SW 1271 (cell line): ENCODE measurements around the gene ACKR4.
"Not testable (repeated sequence)": the region's sequence is repeated elsewhere in the genome, so short reads cannot be mapped to it uniquely, and the experiment has no call there.

Source experiments
- DNase-seq, 2 experiments: peaks; one replicate each; lab custom pipeline; 2025; lab: John Stamatoyannopoulos, UW

The ACKR4 gene

DNA sequence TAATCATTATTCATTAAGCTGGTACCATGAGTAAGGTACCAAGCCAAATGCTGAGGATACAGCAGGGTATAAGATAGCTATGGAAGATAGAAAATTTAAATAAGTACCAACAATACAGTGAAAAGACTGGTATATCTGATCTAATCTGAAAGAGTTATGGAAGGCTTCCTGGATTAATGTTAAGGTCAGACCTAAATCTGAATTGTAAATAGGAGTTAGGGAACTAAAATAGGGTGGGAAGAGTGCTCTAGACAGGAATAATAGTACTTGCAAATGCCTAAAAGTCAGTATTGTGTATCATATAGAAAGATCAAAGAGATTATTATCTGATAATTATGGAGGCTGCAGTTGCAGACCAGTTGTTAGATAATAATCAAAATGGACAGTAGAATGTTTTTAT, 2.6 kb upstream of the ACKR4 start:
- DNase-seq = no peak

DNA sequence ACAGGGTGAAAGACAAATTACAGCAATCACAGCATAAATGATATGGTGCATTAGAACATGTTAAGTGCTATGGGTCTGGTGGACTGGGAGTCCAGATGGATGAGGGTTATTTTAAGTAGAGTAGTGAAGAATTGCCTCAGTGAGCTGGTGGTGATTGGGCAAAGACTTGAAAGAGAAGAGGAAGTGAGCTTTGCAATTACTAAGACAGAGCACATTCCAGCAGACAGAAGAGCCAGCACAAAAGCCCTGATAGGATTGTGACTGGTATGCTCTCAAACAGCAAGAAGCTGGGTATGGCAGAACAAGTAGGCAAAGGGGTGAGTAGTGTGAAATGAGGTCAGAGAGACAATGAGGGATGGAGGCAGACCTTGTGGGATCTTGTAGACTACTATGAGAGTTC, 2.1 kb upstream of the ACKR4 start:
- peak in 1 of 2 experiments; percentile 5 for DNase-seq

DNA sequence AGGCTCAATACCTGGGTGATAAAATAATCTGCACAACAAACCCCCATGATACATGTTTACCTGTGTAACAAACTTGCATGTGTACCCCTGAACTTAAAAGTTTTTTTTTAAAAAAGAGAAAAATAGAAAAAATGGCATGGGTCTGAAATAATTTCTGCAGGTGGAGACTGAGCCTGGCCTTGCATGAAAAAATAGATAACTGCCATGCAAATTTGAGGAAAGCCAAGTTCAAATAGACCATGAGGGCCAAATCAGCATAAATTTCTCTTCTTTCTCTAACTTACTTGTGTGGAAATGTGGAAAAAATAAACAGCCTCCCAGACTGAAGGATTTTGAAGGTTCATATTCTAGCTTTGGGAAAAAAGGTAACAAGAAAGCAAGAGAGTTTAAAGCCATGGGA, 744 bp upstream of the ACKR4 start:
- no peak for DNase-seq

DNA sequence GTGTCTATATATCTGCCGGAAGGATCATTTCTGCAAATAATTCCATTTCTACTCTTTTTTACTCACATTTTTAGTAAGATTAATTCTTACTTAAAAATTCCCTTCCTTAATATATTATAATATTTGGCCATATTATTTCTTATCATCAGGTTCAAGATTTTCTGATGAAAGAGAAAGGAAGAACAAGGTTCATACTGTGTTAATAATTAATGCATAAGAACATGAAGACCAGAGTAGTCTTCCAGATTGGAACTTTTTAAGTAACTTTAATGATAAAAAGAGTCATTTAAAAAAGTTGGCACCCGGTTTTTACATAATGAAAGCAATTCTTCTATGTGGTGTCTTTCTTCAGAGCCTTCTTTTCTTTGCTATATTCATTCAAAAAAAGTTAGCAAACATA, 590 bp downstream of the ACKR4 start:
- DNase-seq = no peak

DNA sequence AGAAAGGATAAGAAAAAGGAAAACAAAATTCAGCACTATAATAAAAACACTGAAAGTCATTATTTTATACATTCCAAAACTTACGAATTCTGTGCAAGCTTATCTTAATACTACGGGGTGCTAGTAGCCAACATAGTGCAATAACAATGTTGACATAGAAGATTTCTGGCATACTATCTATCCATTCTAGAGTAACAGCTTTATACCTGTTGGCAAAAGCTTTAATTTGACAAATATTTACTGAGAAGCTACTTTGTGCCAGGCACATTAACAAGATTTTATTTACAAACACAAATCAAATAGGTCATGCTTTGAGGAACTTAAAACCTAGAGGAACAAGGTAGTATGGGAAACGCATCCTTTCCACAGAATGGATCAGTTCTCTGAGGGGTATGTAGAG, 1.1 kb downstream of the ACKR4 start:
- no peak for DNase-seq

DNA sequence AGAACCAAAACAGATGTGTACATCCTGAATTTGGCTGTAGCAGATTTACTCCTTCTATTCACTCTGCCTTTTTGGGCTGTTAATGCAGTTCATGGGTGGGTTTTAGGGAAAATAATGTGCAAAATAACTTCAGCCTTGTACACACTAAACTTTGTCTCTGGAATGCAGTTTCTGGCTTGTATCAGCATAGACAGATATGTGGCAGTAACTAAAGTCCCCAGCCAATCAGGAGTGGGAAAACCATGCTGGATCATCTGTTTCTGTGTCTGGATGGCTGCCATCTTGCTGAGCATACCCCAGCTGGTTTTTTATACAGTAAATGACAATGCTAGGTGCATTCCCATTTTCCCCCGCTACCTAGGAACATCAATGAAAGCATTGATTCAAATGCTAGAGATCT, 3.5 kb downstream of the ACKR4 start:
- not testable (repeated sequence) for DNase-seq

DNA sequence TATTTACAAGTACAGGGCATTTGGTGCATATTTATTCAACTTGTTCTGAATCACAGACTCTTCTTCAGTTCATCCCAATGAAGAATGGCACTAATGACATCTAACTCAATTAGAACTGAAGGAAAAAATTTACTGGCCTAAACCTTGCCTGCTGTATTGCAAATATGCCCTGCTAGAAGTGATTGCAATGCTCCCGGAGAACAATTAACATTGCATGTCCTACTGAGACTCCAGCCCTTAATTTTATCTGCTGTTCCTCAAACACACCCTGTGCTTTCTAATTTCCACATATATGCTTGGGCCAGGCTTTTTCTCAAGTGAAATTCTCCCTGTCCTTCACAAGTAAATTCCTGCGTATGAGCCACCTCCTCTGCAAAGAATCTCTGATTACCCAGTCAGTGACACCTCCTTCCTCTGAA, 8.3 kb downstream of the ACKR4 start:
- DNase-seq = no peak

DNA sequence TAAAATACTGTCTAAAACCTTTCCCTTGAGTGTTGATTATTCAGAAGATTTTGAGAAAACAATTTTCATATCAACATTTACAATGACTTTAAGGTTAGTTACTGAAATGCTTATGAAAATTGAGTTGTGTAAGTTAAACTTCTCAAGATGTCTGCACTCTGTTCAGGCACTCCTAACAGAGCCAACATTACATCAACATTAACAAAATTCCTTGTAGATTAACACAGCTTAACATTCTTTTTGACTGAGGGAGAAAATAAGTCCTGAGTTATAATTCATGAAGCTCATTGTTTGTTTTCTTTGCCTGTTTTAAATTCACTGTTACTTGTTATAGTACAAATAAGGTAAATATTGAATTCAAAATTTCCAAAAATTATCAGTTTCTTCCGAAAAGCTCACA, 9.0 kb downstream of the ACKR4 start:
- no peak for DNase-seq

DNA sequence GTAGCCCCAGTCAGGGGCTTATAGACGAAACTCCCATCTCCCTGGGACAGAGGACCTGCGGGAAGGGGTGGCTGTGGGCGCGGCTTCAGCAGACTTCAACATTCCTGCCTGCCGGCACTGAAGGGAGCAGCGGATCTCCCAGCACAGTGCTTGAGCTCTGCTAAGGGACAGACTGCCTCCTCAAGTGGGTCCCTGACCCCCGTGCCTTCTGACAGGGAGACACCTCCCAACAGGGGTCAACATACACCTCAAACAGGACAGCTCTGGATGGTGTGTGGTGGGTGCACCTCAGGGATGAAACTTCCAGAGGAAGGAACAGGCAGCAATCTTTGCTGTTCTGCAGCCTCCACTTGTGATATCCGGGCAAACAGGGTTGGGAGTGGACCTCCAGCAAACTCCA, 9.6 kb downstream of the ACKR4 start:
- not testable (repeated sequence) for DNase-seq

DNA sequence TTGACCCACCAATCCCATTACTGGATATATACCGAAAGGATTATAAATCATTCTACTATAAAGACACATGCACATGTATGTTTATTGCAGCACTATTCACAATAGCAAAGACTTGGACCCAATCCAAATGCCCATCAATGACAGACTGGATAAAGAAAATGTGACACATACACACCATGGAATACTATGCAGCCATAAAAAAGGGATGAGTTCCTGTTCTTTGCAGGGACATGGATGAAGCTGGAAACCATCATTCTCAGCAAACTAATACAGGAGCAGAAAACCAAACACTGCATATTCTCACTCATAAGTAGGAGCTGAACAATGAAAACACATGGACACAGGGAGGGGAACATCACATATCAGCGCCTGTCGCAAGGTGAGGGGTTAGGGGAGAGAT, 18.2 kb downstream of the ACKR4 start:
- DNase-seq = not testable (repeated sequence)

DNA sequence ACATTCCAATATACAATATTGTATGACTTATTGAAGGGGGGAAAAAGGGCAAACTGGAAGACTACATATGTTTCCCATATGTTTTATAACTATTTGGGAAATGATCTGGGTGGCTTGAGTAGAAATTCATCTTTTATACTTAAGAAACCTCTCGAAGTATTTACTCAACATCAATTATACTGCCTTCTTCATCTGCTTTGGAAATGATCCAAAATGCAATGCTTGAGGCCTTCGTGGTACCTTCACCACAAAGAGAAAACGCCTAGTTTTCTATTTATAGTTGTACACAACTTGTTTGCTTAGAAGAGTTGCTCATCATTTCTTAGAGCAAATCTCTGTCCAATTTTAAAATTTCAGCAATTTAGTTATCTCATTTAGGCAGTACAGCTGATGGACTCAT, 18.8 kb downstream of the ACKR4 start:
- no peak for DNase-seq

DNA sequence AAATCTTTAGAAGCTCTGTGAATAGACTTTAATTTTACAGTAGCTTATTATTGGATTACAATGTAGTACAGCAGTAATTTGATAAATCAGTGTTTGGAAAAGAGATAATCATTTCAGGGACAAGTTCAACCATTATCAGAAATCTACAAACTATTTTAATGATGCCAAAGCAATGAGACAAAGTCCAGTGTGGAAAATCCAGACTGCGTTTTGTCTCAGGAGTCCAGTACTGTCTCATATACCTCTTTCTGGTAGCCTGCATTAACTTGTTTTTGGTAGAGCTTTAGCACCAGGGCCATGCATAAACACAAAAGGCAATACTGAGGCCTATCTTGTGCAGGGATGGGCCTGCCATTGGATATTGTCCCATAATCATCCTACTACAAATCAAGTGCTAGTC, 19.7 kb downstream of the ACKR4 start:
- no peak for DNase-seq

DNA sequence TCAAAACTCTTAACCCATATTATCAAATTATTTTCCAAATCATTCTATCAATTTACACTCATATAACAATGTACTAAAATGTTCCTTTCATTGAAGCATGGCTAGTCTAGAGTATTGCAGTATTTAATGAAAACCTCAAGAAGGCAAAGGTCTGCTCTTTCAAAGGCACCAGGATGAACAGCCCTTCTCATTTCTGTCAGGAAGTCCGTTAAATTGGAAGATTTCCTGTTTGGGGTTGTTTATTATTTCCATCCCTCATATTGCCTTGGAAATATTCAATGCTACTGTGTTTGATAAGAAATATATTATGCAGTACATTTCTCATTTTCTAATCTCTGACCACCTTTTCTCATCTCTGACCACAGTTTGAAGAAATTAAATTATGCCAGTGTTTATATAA, 25.1 kb downstream of the ACKR4 start:
- no peak for DNase-seq

DNA sequence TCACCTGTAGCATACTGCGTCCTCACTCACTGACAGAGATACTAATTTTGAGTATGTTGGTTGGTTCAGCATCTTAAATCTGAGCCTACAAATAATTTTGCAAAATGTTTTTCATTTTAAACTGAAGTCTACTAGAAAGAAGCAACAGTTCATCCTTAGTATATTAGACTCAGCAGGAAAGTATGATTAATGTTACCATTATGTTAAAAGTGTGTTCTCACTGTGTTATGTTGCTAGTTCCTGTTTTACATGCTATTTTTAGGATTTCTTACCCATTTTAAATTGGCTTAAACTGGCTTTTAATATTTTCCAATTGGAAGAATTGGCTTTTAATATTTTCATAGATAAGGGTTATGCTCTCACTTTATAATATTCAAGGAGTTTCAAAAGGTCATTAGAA, 25.7 kb downstream of the ACKR4 start:
- no peak for DNase-seq

DNA sequence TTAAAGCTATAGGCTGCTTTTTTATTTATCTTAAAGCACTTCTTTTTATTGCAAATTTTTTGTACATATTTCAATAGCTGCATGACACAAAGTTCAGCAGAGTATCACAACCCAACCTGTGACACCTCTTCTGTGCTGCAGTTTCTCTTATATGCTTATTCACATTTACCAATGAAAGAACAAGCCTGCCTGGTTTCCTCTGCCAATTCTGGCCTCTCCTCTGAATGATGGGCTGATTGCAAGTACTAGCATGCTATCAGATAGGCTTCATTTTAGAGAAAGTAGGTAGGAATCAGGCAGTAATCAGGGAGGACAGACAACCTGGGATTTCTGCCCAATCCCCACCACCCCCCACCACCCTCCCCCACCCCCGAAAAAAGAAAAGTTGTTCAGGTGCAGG, 26.6 kb downstream of the ACKR4 start:
- no peak for DNase-seq

DNA sequence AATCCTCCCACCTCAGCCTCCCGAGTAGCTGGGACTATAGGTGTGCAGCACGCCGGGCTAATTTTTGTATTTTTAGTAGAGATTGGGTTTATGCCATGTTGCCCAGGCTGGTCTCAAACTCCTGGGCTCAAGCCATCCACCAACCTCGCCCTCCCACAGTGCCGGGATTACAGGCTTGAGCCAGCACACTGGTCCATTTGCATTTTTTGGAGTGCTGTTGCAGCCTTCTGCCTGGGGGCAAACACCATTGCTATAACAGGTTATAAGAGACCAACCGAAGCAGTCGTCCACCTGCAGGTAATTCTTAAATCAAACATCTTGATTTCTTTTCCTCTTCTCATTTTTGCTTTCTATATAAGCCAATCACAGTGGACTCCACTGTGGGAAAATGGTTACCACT, 27.7 kb downstream of the ACKR4 start:
- DNase-seq = no peak

DNA sequence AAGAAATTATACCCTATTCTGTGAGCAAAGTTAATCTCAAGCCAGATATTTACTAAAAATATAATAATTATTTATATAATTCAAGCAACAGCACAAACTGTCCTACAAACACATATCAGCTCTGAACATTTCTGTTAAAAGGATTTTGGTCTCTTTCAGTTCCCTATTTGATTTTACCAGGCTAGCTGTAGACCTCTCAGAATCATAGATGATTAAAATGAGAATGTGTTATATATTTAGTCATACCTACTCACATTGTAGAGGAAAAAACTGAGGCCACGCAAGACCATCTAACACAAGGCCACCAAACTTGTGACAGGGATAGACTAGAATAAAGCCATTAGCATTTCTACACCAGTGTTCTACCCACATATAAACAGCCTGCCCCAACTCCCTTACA, 28.5 kb downstream of the ACKR4 start:
- DNase-seq = no peak

DNA sequence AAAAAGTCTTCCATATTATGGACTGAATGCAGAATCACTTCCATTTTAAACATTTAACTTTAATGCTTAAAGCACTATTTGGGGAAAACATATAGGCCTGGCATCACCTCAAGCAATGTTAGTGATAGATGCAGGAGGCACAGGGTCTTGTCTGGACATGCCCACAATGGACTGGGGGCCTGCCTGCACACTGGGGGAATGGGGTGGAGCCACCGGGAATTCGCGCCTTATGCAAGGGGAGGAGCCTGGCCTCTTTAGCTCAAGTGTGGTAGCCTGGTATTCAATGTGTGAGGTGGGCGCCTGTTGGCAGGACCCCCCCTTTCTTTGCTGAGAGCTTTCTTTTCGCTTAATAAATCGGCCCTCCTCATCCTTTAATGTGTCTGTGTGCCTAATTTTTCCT, 29.9 kb downstream of the ACKR4 start:
- DNase-seq = no peak

DNA sequence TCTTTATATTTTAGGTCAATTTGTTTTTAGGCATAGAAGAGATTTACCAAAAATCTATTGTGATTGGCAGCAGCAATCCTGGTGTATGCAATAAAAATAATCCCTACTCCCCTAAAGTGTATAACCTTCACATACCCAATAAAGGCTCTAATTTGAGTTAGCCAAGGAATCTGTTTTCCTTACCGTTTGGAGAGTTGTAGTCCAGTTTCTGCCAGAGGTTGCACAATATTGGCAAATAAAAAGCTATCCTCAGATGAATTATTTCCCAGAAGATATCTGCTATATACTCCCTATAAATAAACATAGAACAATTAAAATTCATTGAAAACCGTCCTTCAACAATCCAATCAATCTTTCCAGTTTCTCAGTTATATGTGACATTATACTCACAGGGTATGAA, 31.1 kb downstream of the ACKR4 start:
- DNase-seq = no peak

DNA sequence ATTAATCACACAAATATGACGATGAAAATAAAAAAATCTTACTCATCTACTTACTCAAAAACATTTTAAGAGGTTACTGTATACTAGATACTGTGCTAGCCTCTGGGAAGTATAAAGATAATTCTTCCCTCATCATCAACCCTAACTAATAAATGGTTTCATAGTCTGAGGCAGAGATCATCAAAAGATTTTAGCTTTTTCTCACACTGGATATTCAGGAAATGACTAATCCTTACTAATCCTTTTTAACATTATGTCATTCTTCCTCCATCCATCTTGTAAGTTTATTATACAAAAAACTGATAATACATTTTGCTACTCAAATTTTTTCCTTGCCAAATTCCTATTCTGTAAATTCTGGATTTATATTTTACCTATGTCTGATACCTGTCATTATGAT, 32.9 kb downstream of the ACKR4 start:
- peak in 1 of 2 experiments; percentile 60 for DNase-seq

DNA sequence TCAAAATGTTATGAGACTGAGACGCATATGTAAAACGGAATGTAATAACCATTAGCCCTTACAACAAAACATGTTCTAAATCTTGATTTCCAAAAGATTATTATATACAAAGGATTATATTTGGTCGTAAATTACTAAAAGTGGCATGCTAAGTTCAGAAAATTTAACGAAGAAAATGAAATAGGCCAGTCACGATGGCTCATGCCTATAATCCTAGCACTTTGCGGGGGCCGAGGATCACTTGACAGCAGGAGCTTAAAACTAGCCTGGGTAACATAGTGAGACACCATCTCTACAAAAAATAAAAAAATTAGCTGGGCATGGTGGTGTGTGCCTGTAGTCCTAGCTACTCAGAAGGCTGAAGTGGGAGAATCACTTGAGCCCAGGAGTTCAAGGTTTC, 33.5 kb downstream of the ACKR4 start:
- DNase-seq = no peak

DNA sequence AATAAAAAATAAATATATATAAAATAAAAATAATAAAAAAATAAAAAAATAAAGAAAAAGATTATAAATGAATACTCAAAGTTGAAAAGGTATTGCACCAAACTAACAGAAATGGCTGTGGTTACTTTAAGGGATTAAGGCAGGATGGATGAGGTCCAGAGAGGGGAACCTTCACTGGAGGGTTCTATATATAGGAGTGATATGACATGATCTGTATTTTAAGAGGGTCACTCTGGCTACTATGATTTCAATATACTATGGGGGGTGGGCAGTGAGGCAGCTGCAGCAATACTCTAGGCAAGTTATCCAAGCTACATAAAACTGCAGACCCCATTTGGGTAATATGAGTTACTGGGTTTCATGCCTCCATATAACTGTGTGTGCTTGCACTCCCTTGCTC, 38.0 kb downstream of the ACKR4 start:
- DNase-seq = no peak

DNA sequence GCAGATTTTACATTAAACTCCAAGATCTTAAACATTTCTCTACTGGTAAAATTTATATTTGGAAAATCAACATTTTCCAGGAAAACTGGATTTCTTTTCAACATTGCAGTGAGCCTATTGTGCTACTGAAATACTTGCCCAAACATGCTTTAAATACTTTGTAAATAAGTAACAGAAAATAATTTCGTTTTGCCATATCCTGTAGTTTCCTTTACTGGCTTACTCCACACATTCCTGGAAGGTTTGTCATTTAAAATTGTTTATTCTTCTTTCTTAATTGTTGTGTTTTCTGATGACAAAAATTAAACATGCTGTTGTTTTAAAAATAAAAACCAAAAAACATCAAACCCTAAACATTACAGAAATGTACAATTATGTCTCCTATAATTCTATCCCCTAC, 40.5 kb downstream of the ACKR4 start:
- peak in 1 of 2 experiments; percentile 45 for DNase-seq

DNA sequence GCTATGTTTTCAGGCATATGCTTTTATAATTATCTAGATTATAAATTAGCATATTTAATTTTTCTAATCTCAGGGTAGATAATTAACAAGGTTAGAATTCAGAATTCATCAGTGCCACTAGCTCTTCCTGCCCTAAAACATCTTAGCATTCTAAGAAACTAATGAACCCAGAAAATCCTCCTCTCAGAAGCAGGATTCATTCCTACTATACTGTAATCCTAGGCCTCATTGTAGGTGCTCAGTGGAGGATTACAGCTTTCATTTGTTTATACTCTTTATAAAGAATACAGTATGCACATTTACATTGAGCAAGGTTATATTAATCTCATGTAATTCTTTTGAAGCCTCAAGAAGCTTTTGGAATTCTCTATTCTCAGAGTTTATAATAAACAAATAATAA, 41.6 kb downstream of the ACKR4 start:
- no peak for DNase-seq

DNA sequence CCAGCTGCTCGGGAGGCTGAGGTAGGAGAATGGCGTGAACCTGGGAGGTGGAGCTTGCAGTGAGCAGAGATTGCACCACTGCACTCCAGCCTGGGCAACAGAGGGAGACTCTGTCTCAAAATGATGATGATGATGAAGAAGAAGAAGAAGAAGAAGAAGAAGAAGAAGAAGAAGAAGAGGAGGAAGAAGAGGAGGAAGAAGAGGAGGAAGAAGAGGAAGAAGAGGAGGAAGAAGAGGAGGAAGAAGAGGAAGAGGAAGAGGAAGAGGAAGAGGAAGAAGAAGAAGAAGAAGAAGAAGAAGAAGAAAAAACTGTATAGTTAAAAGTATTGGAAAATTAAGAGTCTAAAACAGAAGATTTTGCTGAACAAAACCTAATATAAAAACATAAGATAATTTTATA, 44.4 kb downstream of the ACKR4 start:
- DNase-seq = not testable (repeated sequence)
